H1 (cell line): ENCODE results near the gene PAQR4. TPM values are rescaled to one million over a fixed set of nuclear protein-coding genes. Genes with fewer than 3 reads are reported as not detected.

Source experiments
- CTCF ChIA-PET: fragments of 300-600 bp; sonication (Branson Sonifier 250); formaldehyde crosslinking; loops from one replicate; lab custom pipeline; 2021; ENCODE audit not compliant: partially characterized antibody; lab: Charles Lee
- POLR2A ChIA-PET: fragments of 300-600 bp; sonication (Branson Sonifier 250); formaldehyde crosslinking; loops from one replicate; lab custom pipeline; 2021; ENCODE audit warnings: inconsistent platforms; ENCODE audit not compliant: partially characterized antibody; lab: Charles Lee
- DNase-seq, 2 experiments: peaks; one replicate each; pipeline versions ENCODE4 v3.0.0 to v3.0.0-alpha.2; 2010 to 2022; ENCODE audit warnings: low spot score in 2 of 2, low read depth in 1 of 2, mixed read lengths in 1 of 2
- FAIRE-seq: peaks from 2 replicates; lab custom pipeline; 2011; peaks lifted over from hg19 to GRCh38; lab: Jason Lieb, UNC
- H2AFZ ChIP-seq: 2 replicates; pipeline ENCODE4 v1.8.1; 2012; ENCODE audit warnings: low read length, inconsistent platforms
- H2AK5ac ChIP-seq: 2 replicates; pipeline ENCODE4 v1.6.1; 2013; ENCODE audit warnings: low read depth, low read length
- H2BK120ac ChIP-seq: replicated peaks from 2 replicates; pipeline ENCODE3; 2013; ENCODE audit warnings: low read depth, low read length, inconsistent platforms
- H2BK12ac ChIP-seq: 2 replicates; pipeline ENCODE4 v1.6.1; 2013; ENCODE audit warnings: low read depth, low read length
- H2BK15ac ChIP-seq: 2 replicates; pipeline ENCODE4 v1.6.1; 2013; ENCODE audit warnings: low read length
- H2BK20ac ChIP-seq: 2 replicates; pipeline ENCODE4 v1.6.1; 2013; ENCODE audit warnings: low read length
- H2BK5ac ChIP-seq: 2 replicates; pipeline ENCODE4 v1.6.1; 2013; ENCODE audit warnings: low read depth, low read length
- H3K14ac ChIP-seq: 2 replicates; pipeline ENCODE4 v1.6.1; 2013; ENCODE audit warnings: inconsistent platforms; ENCODE audit not compliant: insufficient read length
- H3K18ac ChIP-seq: 2 replicates; pipeline ENCODE4 v1.6.1; 2013; ENCODE audit warnings: low read length; ENCODE audit errors: extremely low read depth
- H3K23ac ChIP-seq: 2 replicates; pipeline ENCODE4 v1.6.1; 2013; ENCODE audit warnings: inconsistent platforms; ENCODE audit not compliant: insufficient read length
- H3K23me2 ChIP-seq: 2 replicates; pipeline ENCODE4 v1.6.1; 2013; ENCODE audit warnings: low read depth, low read length
- H3K27ac ChIP-seq: 2 replicates; pipeline ENCODE4 v1.6.1; 2011; ENCODE audit warnings: low read depth, low read length, inconsistent platforms
- H3K27me3 ChIP-seq, 4 experiments: replicated peaks in 1 of 4; 1 replicate in 1 of 4; 2 replicates in 3 of 4; pipeline versions ENCODE4 v1.6.1 to v1.8.1; 2011 to 2013; ENCODE audit warnings: low read length in 3 of 4, mild to moderate bottlenecking in 3 of 4, inconsistent platforms in 2 of 4, mixed read lengths in 2 of 4, moderate library complexity in 1 of 4; ENCODE audit not compliant: control insufficient read depth in 3 of 4, insufficient read depth in 3 of 4; ENCODE audit errors: extremely low read depth in 1 of 4
- H3K36me3 ChIP-seq, 4 experiments: 2 replicates each; pipeline versions ENCODE4 v1.6.1 to v1.8.1; 2011 to 2013; ENCODE audit warnings: mild to moderate bottlenecking in 4 of 4, low read length in 3 of 4, moderate library complexity in 2 of 4, control low read depth in 1 of 4, inconsistent platforms in 1 of 4; ENCODE audit not compliant: insufficient read depth in 4 of 4, control insufficient read depth in 2 of 4
- H3K4ac ChIP-seq: replicated peaks from 2 replicates; pipeline ENCODE3; 2013; ENCODE audit warnings: low read length, low read depth, mixed read lengths, inconsistent platforms; ENCODE audit not compliant: insufficient read length
- H3K4me1 ChIP-seq, 4 experiments: replicated peaks in 1 of 4; 1 replicate in 1 of 4; 2 replicates in 3 of 4; pipeline versions ENCODE4 v1.6.1 to v1.8.1; 2011 to 2013; ENCODE audit warnings: low read length in 3 of 4, inconsistent platforms in 2 of 4, mixed read lengths in 1 of 4; ENCODE audit not compliant: insufficient read depth in 4 of 4, control insufficient read depth in 3 of 4
- H3K4me2 ChIP-seq, 2 experiments: 2 replicates each; pipeline versions ENCODE4 v1.6.1 to v1.8.1; 2011 to 2013; ENCODE audit warnings: low read depth in 2 of 2, low read length in 2 of 2, control low read depth in 1 of 2, inconsistent platforms in 1 of 2, mild to moderate bottlenecking in 1 of 2; ENCODE audit not compliant: insufficient read depth in 1 of 2
- H3K4me3 ChIP-seq, 4 experiments: fragments of 200-600, 300-600 bp in 1 of 4; sonication (generic), shearing (Covaris generic), sonication (Bioruptor Twin) in 1 of 4; 2 replicates each; pipeline versions ENCODE4 v1.5.1 to v1.8.1; 2011 to 2016; ENCODE audit warnings: low read length in 4 of 4, low read depth in 3 of 4, control low read depth in 2 of 4, inconsistent platforms in 2 of 4, mild to moderate bottlenecking in 2 of 4, mixed read lengths in 1 of 4, moderate library complexity in 1 of 4; ENCODE audit not compliant: insufficient read depth in 2 of 4; ENCODE audit errors: extremely low read depth in 1 of 4
- H3K56ac ChIP-seq: replicated peaks from 2 replicates; pipeline ENCODE3; 2013; ENCODE audit warnings: low read depth, mild to moderate bottlenecking, mixed read lengths, low read length, inconsistent platforms; ENCODE audit not compliant: insufficient read length
- H3K79me1 ChIP-seq: 2 replicates; pipeline ENCODE4 v1.6.1; 2013; ENCODE audit warnings: low read depth, low read length, control low read depth
- H3K79me2 ChIP-seq, 2 experiments: 2 replicates each; pipeline versions ENCODE4 v1.6.1 to v1.8.1; 2012 to 2013; ENCODE audit warnings: low read length in 2 of 2, mild to moderate bottlenecking in 2 of 2, inconsistent platforms in 1 of 2; ENCODE audit not compliant: insufficient read depth in 2 of 2, control insufficient read depth in 1 of 2
- H3K9ac ChIP-seq, 4 experiments: replicated peaks in 1 of 4; 1 replicate in 1 of 4; 2 replicates in 3 of 4; pipeline versions ENCODE4 v1.6.1 to v1.8.1; 2011 to 2013; ENCODE audit warnings: low read depth in 3 of 4, low read length in 3 of 4, control low read depth in 2 of 4, mild to moderate bottlenecking in 2 of 4, moderate library complexity in 2 of 4, inconsistent platforms in 1 of 4; ENCODE audit errors: extremely low read depth in 1 of 4
- H3K9me3 ChIP-seq, 2 experiments: 2 replicates each; pipeline versions ENCODE4 v1.6.1 to v1.8.1; 2012 to 2013; ENCODE audit warnings: mild to moderate bottlenecking in 2 of 2, moderate library complexity in 2 of 2, control low read depth in 1 of 2, inconsistent platforms in 1 of 2, low read depth in 1 of 2, low read length in 1 of 2, mixed read lengths in 1 of 2; ENCODE audit not compliant: insufficient read depth in 2 of 2
- H4K20me1 ChIP-seq, 2 experiments: replicated peaks in 1 of 2; 2 replicates each; pipeline versions ENCODE3 to v1.8.1; 2011 to 2013; ENCODE audit warnings: inconsistent platforms in 2 of 2, low read length in 2 of 2, mild to moderate bottlenecking in 1 of 2; ENCODE audit not compliant: insufficient read depth in 2 of 2, control insufficient read depth in 1 of 2
- H4K5ac ChIP-seq: 2 replicates; pipeline ENCODE4 v1.6.1; 2013; ENCODE audit warnings: low read length, low read depth, mixed read lengths, inconsistent platforms; ENCODE audit not compliant: insufficient read length
- H4K8ac ChIP-seq: 2 replicates; pipeline ENCODE4 v1.8.0; 2013; ENCODE audit warnings: mild to moderate bottlenecking, moderate library complexity, low read length, inconsistent platforms; ENCODE audit not compliant: insufficient read depth; ENCODE audit errors: extremely low read depth
- H4K91ac ChIP-seq: replicated peaks from 2 replicates; pipeline ENCODE3; 2013; ENCODE audit warnings: low read length, mixed read lengths, inconsistent platforms; ENCODE audit not compliant: insufficient read length
- ASH2L ChIP-seq: fragments of 200-600, 300-600 bp; sonication (generic); IDR thresholded peaks from one replicate; pipeline ENCODE4 v1.7.1; 2017; ENCODE audit warnings: low read length
- SAP30 ChIP-seq: fragments of 300-600 bp; sonication (generic); IDR thresholded peaks from 2 replicates; pipeline ENCODE4 v1.7.1; 2012; ENCODE audit warnings: low read length, moderate library complexity, mild to moderate bottlenecking, inconsistent platforms; ENCODE audit not compliant: insufficient read depth, insufficient replicate concordance
- WGBS, 2 experiments: shearing (Covaris generic) in 1 of 2; methylation state at CpG; one replicate each; pipeline versions ENCODE4 v1.1.6 to v1.1.7; 2013 to 2015; ENCODE audit warnings: low lambda C conversion rate in 2 of 2, mixed read lengths in 2 of 2, inconsistent platforms in 1 of 2, low coverage in 1 of 2, missing lambda C conversion rate in 1 of 2; ENCODE audit not compliant: insufficient replicate concordance in 2 of 2, insufficient coverage in 1 of 2, insufficient read length in 1 of 2; ENCODE audit errors: extremely low coverage in 1 of 2, missing lambda C conversion rate in 1 of 2; 5-methylcytosine and 5-hydroxymethylcytosine counted together
- polyA plus RNA-seq, 7 experiments: library from polyadenylated mRNA; depleted of rRNA in 3 of 7; stranded (reverse) in 5 of 7; unstranded in 2 of 7; fragments of >200 nt in 5 of 7; fragments of 200-250 nt in 2 of 7; gene quantifications; 1 replicate in 5 of 7; 2 replicates in 1 of 7; 4 replicates in 1 of 7; pipeline versions ENCODE4 v1.2.1 to v1.2.3, GENCODE V29; 2011 to 2013; ENCODE audit warnings: missing spikeins in 2 of 7, mixed read lengths in 2 of 7
- total RNA-seq: library from RNA; stranded (reverse); fragmentation: NEBNext Ultra II Directional; extraction: Animal tissue kit (Norgen Biotek cat#: 25700); gene quantifications from 2 replicates; pipeline ENCODE4 v1.2.1, GENCODE V29; 2021

Gene PAQR4
- total and polyA plus RNA-seq, 2 of the 8 experiments (the other 6 are each of a cell fraction or from before 2014, with no cell fraction given) = 28.2 to 34.6 TPM

- Histone ChIP-seq H3K4me2 (no peak overlapping the region), H4K5ac (no peak overlapping the region), H3K4me1 (no peaks in the 10 kb centered on the region), H2BK120ac (no peak overlapping the region), H3K36me3 (no peaks in the 10 kb centered on the region; a peak in 1 of 8 replicates), H2BK5ac (no peak overlapping the region), H4K91ac (no peak overlapping the region), H2AK5ac (no peak overlapping the region), H3K18ac (no peak overlapping the region), H3K9me3 (no peaks in the 10 kb centered on the region), H3K23ac (no peak overlapping the region), H3K4ac (no peak overlapping the region), H3K27ac (no peak overlapping the region), H4K20me1 (no peaks in the 10 kb centered on the region), H3K27me3 (no peaks in the 10 kb centered on the region), H2AFZ (no peak overlapping the region), H2BK20ac (no peak overlapping the region), H3K9ac (no peak overlapping the region), H3K23me2 (no peaks in the 10 kb centered on the region), H2BK12ac (no peak overlapping the region), H3K79me1 (no peaks in the 10 kb centered on the region), H3K79me2 (no peaks in the 10 kb centered on the region), H4K8ac (no peak overlapping the region), H3K56ac (no peak overlapping the region), H3K4me3 (no peak overlapping the region), H2BK15ac (no peak overlapping the region), H3K14ac (no peak overlapping the region)
- DNase-seq (no peak), FAIRE-seq (no peak)
- ChIA-PET CTCF (interaction anchor here (0.7 to 2.9 kb wide), 7 partner anchors 9 to 36 kb away, joined by 3 to 9 read pairs (median 4); partner anchors contain the start of gene KREMEN2), POLR2A (interaction anchor here (1.4 kb wide), 1 partner anchor 12 kb away, joined by 7 read pairs; no protein-coding TSS in a partner anchor)
- 90% methylated on average over 4 of the region's 4 CpGs; no CpG with 5 or more reads in 1 of the 2 experiments for WGBS, 2 experiments
- TF ChIP-seq ASH2L (no peak), SAP30 (no peak)
Measured at GRCh38 chr16:2946649-2947048, 22.5 kb upstream of the PAQR4 start.
